WI38 (cell line): ENCODE data around the gene WDR53.
"Not testable (repeated sequence)": the region's sequence is repeated elsewhere in the genome, so short reads cannot be mapped to it uniquely, and the experiment has no call there.

Experiments used
- H3K4me3 ChIP-seq: 2 replicates; pipeline ENCODE4 v1.5.1; 2011; ENCODE audit warnings: low read depth, mild to moderate bottlenecking, control low read depth, low read length
- CTCF ChIP-seq: IDR thresholded peaks from 2 replicates; pipeline ENCODE4 v1.5.1; 2012; ENCODE audit warnings: low read depth, mild to moderate bottlenecking, control low read depth, low read length

Gene WDR53

GRCh38 chr3:196525141-196525540, 43.2 kb downstream of the WDR53 start:
- no peak overlapping the region for H3K4me3 ChIP-seq
- no peak for TF ChIP-seq CTCF

GRCh38 chr3:196524527-196524926, 43.8 kb downstream of the WDR53 start:
- TF ChIP-seq CTCF: no peak
- H3K4me3 ChIP-seq: no peak overlapping the region

GRCh38 chr3:196523841-196524240, 44.5 kb downstream of the WDR53 start:
- TF ChIP-seq CTCF: no peak
- H3K4me3 ChIP-seq: no peak overlapping the region

GRCh38 chr3:196521291-196521690, 47.1 kb downstream of the WDR53 start:
- H3K4me3 ChIP-seq: not testable (repeated sequence)

- TF ChIP-seq CTCF: no peak
Observed at GRCh38 chr3:196519718-196520082, 48.7 kb downstream of the WDR53 start.

GRCh38 chr3:196518966-196519717, 49.2 kb downstream of the WDR53 start:
- TF ChIP-seq CTCF: peak; percentile 49
- no peak overlapping the region for H3K4me3 ChIP-seq

More at GRCh38 chr3:196519718-196520082, 48.7 kb downstream of the WDR53 start:
- H3K4me3 ChIP-seq: no peak overlapping the region

- TF ChIP-seq CTCF: no peak
- H3K4me3 ChIP-seq: no peak overlapping the region
Observed at GRCh38 chr3:196517919-196518318, 50.4 kb downstream of the WDR53 start.
